Tibial artery (tissue), 4 donors: Measurements from ENCODE around the gene SFI1.

ENCODE experiments used
- DNase-seq, 2 donors: peaks; one replicate each; pipeline ENCODE4 v3.0.0-alpha.2; 2019
- H3K27ac ChIP-seq, 2 donors: fragments of 200-600 bp; sonication (generic) in 1 of 2; 1 replicate in 1 of 2; 2 replicates in 1 of 2; pipeline ENCODE4 v1.5.1; 2018 to 2019; ENCODE audit warnings: mild to moderate bottlenecking in 1 of 2
- H3K27me3 ChIP-seq, 2 donors: fragments of 200-600 bp; sonication (generic) in 1 of 2; one replicate each; pipeline versions ENCODE4 v1.5.1 to v1.6.0; 2016 to 2019
- H3K36me3 ChIP-seq, 3 donors: fragments of 200-600 bp; sonication (generic) in 2 of 3; one replicate each; pipeline ENCODE4 v1.5.1; 2016 to 2019; ENCODE audit warnings: mild to moderate bottlenecking in 2 of 3
- H3K4me1 ChIP-seq, 4 donors: fragments of 200-600 bp; sonication (generic) in 2 of 4; 1 replicate in 3 of 4; 2 replicates in 1 of 4; pipeline ENCODE4 v1.5.1; 2016 to 2019
- H3K4me3 ChIP-seq, 2 donors: fragments of 200-600 bp; sonication (generic) in 1 of 2; 1 replicate in 1 of 2; 2 replicates in 1 of 2; pipeline ENCODE4 v1.5.1; 2018 to 2019; ENCODE audit warnings: mild to moderate bottlenecking in 2 of 2
- H3K9me3 ChIP-seq, 3 donors: fragments of 200-600 bp; sonication (generic) in 1 of 3; one replicate each; pipeline ENCODE4 v1.5.1; 2016 to 2019
- intact Hi-C: fragments of 100-400 bp; cut with DNase I; formaldehyde crosslinking; loops from one replicate; pipeline ENCODE4 v1.15.0; 2023; ENCODE audit warnings: low total_unique reads
- TF ChIP-seq, protein P1 (sequence below), 2 experiments: fragments of 200-600 bp in 1 of 2; fragments of 450-650 bp in 1 of 2; IDR thresholded peaks; one replicate each; pipeline ENCODE4 v1.5.1; 2017 to 2019; ENCODE audit warnings: antibody characterized with exemption in 2 of 2, mild to moderate bottlenecking in 1 of 2, moderate library complexity in 1 of 2

The SFI1 gene

DNA sequence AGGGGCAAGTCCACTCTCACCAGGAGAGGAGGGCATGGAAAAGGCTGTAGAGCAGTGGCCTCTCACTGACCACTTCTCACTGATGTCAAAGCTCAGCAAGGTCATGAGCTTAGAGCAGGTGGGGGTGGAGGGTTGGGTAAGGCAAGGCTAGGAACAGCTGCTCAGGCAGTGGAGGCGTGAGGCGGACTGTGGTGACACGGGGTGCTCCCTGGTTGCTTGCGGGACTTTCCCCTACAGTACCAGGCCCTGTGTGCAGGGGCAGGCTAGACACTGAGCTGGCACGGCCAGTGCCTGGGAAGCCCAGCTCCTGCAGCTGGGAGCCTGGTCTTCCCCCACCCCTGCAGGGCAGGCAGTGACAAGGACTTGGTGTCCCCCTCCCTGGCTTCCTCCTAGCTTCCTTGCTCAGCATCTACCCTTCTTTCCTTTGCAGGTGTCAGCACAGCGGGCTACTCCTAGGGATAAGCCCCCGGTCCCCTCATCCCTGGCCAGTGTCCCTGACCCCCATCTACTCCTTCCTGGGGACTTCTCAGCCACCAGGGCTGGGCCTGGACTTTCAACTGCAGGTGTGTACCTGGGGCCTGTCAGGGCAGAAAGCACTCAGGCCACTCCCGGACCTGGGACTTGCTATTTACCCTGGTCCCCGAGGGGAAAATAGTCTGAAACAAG is 120.1 kb downstream of the SFI1 start:
- Histone ChIP-seq H3K27ac (no peak overlapping the region), H3K4me3 (no peak overlapping the region), H3K4me1 (peaks cover 0 to 5% (median 0%) of the 10 kb centered on the region in 4 donors), H3K9me3 (no peaks in the 10 kb centered on the region), H3K27me3 (no peaks in the 10 kb centered on the region), H3K36me3 (peaks cover 26 to 74% (median 44%) of the 10 kb centered on the region in 3 donors)
- intact Hi-C loops: no loop called here
- no peak for DNase-seq
- TF ChIP-seq, protein P1, sequence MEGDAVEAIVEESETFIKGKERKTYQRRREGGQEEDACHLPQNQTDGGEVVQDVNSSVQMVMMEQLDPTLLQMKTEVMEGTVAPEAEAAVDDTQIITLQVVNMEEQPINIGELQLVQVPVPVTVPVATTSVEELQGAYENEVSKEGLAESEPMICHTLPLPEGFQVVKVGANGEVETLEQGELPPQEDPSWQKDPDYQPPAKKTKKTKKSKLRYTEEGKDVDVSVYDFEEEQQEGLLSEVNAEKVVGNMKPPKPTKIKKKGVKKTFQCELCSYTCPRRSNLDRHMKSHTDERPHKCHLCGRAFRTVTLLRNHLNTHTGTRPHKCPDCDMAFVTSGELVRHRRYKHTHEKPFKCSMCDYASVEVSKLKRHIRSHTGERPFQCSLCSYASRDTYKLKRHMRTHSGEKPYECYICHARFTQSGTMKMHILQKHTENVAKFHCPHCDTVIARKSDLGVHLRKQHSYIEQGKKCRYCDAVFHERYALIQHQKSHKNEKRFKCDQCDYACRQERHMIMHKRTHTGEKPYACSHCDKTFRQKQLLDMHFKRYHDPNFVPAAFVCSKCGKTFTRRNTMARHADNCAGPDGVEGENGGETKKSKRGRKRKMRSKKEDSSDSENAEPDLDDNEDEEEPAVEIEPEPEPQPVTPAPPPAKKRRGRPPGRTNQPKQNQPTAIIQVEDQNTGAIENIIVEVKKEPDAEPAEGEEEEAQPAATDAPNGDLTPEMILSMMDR (IDR thresholded peaks at IDR 0.05): no peak

DNA sequence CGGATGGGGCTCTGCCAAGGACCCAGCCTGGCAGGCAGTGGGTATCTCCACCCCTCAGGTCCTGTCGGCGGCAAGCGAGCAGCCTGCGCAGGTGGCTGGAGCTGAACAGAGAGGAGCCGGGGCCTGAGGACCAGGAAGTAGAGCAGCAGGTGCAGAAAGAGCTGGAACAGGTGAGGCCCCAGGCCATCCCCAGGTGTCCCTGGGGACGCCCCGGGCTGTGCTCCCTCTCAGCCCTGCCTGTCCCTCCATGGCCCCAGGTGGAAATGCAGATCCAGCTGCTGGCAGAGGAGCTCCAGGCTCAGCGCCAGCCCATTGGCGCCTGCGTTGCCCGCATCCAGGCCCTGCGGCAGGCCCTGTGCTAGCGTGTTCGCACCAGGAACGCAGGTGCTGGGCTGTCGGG is 121.7 kb downstream of the SFI1 start:
- intact Hi-C loops: no loop called here
- H3K4me1 ChIP-seq: peaks cover 0 to 5% (median 0%) of the 10 kb centered on the region in 4 donors
- H3K36me3 ChIP-seq: peaks cover 26 to 80% (median 46%) of the 10 kb centered on the region in 3 donors
- H3K4me3 ChIP-seq: no peak overlapping the region
- H3K27ac ChIP-seq: no peak overlapping the region
- H3K9me3 ChIP-seq: no peaks in the 10 kb centered on the region
- TF ChIP-seq, protein P1 (IDR thresholded peaks at IDR 0.05): no peak
- H3K27me3 ChIP-seq: no peaks in the 10 kb centered on the region
- no peak for DNase-seq

DNA sequence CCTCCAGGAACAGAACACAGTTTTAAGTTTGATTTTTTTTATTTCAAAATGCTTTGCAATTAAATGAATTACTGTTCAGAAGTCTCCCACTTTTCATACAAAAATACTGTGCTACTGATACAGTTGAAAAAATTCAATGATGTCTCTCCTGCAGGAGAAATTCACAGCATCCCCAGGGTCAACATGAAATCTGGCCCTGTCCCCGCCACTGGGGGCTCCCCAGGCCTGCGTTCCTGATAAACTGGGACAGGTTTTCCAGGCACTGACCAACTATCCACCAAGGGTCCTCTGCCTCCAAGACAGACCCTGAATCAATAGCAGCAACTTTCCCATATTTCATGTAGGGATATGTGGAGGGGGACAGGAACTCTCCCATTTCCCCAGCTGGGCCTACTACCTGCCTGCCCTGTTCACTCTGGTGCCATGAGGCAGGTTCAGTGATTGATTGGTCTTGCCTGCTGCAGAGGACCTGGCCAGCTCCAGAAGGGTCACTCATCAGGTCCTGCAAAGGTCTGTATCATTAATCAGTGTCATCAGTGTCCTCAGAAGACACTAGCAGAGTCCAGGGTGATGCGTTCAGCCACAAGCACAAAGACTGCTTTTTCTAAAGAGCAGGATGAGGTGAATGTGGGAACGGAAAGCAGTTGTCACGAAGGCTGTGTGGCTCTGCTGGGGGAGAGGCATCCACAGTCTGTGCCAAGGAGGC is 122.3 kb downstream of the SFI1 start:
- intact Hi-C loops: no loop called here
- Histone ChIP-seq H3K9me3 (no peaks in the 10 kb centered on the region), H3K4me3 (no peak overlapping the region), H3K27ac (no peak overlapping the region), H3K4me1 (peaks cover 0 to 7% (median 0%) of the 10 kb centered on the region in 4 donors), H3K27me3 (no peaks in the 10 kb centered on the region), H3K36me3 (peaks cover 26 to 80% (median 46%) of the 10 kb centered on the region in 3 donors)
- TF ChIP-seq, protein P1 (IDR thresholded peaks at IDR 0.05): no peak
- no peak for DNase-seq

DNA sequence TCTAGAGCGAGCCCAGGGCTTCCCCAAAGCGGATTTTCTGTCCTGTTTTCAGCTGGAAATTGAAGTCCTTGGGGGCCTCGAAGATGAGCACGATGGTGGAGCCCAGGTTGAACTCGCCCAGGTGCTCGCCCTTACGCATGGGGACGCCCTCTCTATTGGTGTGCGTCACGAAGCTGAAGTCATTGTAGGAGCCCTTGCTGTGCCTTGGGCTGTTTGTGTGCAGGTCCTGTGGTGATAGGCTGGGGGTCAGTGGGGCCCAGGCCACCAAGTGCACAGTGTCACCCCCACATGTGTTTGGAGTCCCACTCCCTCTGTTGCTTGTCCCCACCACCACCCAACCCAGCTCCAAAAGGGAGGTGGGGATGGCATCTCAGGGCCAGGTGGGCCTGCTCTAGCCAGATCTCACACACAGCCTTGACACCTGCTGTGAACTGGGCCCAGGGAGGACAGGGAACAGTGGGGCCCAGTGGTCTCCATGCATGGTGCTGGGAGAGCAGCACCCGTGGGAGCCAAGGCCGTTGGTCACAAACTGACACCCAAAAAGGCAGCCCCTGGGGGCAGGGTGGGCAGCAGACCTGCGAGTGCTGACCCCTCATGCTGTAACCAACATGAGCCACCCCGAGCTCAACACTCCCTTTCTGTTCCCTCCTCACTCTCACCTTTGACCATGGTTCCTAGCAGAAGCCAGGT is 123.4 kb downstream of the SFI1 start:
- no peaks in the 10 kb centered on the region for H3K27me3 ChIP-seq
- H3K4me1 ChIP-seq: peaks cover 0 to 6% (median 0%) of the 10 kb centered on the region in 4 donors
- H3K36me3 ChIP-seq: peaks cover 26 to 75% (median 46%) of the 10 kb centered on the region in 3 donors
- intact Hi-C loops: no loop called here
- no peaks in the 10 kb centered on the region for H3K9me3 ChIP-seq
- H3K27ac ChIP-seq: no peak overlapping the region
- TF ChIP-seq, protein P1 (IDR thresholded peaks at IDR 0.05): no peak
- no peak for DNase-seq
- H3K4me3 ChIP-seq: no peak overlapping the region

DNA sequence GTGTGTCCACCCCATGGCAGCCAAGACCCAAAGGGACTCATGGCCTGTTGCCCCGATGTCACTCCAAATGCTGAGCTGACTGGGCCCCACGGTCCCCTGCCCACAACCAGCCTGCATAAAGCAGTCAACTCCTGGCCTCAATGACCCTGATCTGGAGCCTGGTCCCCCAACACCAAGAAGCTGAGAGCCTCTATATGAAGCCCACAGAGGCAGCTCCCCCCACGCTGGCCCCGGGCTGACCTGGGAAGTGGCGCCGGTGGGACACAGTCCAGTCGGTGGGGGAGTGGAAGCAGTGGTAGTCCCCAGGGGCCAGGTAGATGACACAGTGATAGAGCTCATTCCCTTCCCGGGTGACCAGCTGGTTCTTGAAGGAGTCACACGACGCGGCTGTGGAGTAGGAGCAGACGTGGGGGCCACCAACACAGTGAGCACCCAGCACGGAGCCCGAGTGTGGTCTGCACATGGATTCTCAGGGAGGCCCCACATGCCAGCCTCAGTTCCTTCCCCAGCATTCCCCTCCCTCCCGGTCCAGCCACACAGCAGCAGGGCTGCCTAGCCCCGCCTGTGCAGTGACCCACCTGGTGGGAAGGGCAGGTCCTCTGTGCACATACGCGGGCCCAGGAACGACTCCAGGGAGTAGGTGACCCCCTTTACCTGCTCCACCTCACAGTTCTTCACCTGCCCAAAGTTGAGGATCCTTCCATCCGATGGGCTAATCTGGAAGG is 124.6 kb downstream of the SFI1 start:
- H3K9me3 ChIP-seq: no peaks in the 10 kb centered on the region
- no peak overlapping the region for H3K4me3 ChIP-seq
- H3K4me1 ChIP-seq: peaks cover 0 to 12% (median 8%) of the 10 kb centered on the region in 4 donors
- intact Hi-C loops: no loop called here
- TF ChIP-seq, protein P1 (IDR thresholded peaks at IDR 0.05): no peak
- H3K27me3 ChIP-seq: no peaks in the 10 kb centered on the region
- H3K36me3 ChIP-seq: peaks cover 26 to 79% (median 46%) of the 10 kb centered on the region in 3 donors
- no peak for DNase-seq
- no peak overlapping the region for H3K27ac ChIP-seq
